ENCODE measurements around the gene GRID1.
"Not testable (repeated sequence)": the region's sequence is repeated elsewhere in the genome, so short reads cannot be mapped to it uniquely, and the experiment has no call there.

The GRID1 gene

DNA sequence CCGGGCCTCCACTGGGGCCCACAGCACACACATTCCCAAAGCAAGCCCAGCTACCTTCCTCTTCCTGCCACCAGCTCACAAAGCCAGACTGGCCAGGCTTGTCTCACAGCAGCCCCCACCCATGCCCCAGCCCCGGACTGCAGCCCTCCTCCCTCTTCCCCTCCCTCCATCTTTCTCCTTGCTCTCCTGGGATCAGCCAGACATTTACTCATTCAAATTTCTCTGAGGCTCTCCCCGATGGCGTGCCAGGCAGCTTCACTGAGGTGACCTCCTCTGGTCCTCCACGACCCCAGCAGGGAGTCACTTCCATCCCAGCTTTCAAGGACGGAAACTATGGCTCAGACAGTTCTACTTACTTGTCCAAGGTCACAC, 187.5 kb downstream of the GRID1 start:
- no peaks in the 10 kb centered on the region for H3K9me3 Mint-ChIP-seq
- no peaks in the 10 kb centered on the region for H3K36me3 Mint-ChIP-seq
- H3K27me3 Mint-ChIP-seq = peaks cover 2% of the 10 kb centered on the region
- no peaks in the 10 kb centered on the region for H3K4me1 Mint-ChIP-seq
- DNase-seq (ENCODE audit: low spot score in 2 of 2) (no peak), ATAC-seq (ENCODE audit: low read depth) (no peak)
- no peak overlapping the region for H3K4me3 Mint-ChIP-seq
- H3K27ac Mint-ChIP-seq = no peak overlapping the region

DNA sequence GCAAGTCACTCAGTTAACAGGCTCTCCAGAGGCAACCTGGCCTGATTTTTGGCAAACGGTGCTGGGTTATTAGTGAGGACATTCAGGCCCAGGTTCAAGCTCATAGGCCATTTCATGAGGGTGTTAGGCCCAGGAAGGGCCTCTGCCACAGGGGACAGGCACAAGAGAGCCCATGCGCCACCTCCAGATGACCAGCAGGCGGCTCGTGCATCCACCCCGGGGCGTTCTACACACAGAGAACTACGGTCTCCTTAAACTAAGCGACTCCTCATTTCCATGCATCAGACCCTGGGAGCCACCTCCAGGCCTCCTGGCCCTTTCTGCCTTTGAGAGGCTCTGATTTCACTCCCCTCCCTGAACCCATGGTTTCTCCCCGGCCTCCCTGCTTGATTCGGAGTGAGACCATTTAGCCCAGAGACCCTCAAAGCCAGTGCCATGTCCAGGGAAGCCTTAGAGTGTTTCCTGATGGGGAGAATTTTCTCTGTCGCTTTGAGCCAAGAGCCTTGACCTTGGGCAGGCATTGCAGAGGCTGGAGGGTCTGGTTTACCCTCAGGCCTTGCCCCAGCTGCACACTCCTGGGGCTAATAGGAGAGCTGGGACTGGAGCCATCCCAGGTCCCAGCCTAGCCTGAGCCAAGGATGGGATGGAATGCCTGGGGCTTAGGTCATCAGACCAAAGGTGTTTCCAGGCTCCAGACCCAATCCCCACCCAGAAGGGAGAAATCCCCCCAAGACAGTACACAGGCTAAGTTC, 188.0 kb downstream of the GRID1 start:
- no peak for DNase-seq (ENCODE audit: low spot score in 2 of 2)
- H3K27ac Mint-ChIP-seq = no peak overlapping the region
- H3K36me3 Mint-ChIP-seq = no peaks in the 10 kb centered on the region
- no peak overlapping the region for H3K4me3 Mint-ChIP-seq
- H3K4me1 Mint-ChIP-seq = no peaks in the 10 kb centered on the region
- H3K27me3 Mint-ChIP-seq = peaks cover 2% of the 10 kb centered on the region
- no peaks in the 10 kb centered on the region for H3K9me3 Mint-ChIP-seq
- ATAC-seq (ENCODE audit: low read depth) = no peak

DNA sequence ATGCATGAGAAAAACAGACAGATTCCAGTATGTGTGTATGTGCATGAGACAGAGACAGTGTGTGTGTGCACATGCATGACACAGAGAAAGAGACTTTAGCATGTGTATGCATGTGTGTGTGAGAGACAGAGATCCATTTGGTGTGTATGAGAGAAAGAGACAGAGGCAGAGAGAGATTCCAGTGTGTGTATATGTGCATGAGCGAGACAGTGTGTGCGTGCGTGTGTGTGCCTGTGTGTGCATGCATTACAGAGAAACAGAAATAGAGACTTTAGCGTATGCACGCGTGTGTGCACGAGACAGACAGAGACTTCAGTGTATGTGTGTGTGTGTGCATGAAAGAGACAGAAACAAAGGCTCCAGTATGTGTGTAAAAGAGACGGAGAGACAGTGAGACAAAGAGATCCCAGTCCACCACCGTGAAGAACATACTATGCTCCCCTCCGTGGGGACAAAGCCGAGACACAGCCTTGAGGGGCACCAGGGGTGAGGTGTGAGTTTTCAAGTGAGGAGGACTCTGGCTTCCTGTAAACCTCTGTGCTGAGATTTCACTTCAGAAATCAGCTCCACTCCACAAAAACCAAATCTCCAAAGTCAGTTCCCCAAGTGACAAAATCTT, 188.9 kb downstream of the GRID1 start:
- Mint-ChIP-seq H3K36me3 (no peaks in the 10 kb centered on the region), H3K4me3 (no peak overlapping the region), H3K27ac (no peak overlapping the region), H3K9me3 (no peaks in the 10 kb centered on the region), H3K27me3 (peaks cover 2% of the 10 kb centered on the region), H3K4me1 (no peaks in the 10 kb centered on the region)
- no peak for ATAC-seq (ENCODE audit: low read depth)
- no peak for DNase-seq (ENCODE audit: low spot score in 2 of 2)

DNA sequence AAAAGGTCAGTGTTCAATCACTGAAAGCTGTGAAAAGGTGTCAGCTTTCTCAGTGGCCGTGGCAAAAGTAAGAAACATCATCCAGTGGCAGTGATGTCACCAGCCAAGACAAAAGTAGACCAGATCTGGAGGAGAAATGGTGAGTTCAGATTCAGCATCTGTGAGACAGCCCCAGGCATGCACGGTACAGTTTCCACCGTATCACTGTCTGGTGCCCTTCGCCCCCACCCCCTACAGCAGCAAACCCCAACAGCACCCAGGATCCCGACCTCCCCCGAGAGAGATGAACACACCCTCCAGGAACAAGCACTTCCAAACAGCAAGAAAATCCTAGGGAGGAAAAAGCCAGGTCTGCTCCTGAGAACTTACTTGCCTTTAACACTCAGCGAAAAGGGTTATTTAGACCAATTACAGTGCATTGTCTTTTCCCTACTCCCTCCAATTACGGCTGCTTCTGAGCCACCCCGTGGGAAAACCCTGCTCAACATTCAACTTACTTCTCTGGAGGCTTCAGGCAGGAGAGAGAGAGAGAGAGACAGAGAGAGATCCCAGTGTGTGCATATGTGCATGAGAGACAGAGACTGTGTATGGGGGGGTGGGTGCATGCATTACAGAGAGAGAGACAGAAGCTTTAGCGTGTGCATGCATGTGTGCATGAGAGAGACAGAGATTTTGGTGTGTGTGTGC, 189.6 kb downstream of the GRID1 start:
- Mint-ChIP-seq H3K27ac (no peak overlapping the region), H3K27me3 (peaks cover 2% of the 10 kb centered on the region), H3K9me3 (no peaks in the 10 kb centered on the region), H3K4me3 (no peak overlapping the region), H3K4me1 (no peaks in the 10 kb centered on the region), H3K36me3 (no peaks in the 10 kb centered on the region)
- DNase-seq (ENCODE audit: low spot score in 2 of 2) (no peak), ATAC-seq (ENCODE audit: low read depth) (no peak)

DNA sequence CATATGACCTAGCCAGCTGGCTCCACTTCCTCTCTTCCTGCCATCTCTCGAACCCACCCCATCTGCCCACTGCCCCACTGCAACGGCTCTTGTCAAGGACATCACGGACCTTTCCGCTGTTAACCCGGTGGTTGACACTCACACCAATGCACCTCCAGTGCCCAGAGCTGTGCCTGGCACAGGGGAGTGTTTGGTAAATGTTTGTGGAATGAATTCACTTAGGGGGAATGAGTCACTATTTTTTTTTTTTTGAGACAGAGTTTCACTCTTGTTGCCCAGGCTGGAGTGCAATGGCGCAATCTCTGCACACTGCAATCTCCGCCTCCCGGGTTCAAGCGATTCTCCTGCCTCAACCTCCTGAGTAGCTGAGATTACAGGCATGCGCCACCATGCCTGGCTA, 191.1 kb downstream of the GRID1 start:
- ATAC-seq (ENCODE audit: low read depth); H3K27ac Mint-ChIP-seq; H3K36me3 Mint-ChIP-seq; H3K4me3 Mint-ChIP-seq; H3K9me3 Mint-ChIP-seq; H3K27me3 Mint-ChIP-seq; DNase-seq (ENCODE audit: low spot score in 2 of 2); H3K4me1 Mint-ChIP-seq: not testable (repeated sequence)

DNA sequence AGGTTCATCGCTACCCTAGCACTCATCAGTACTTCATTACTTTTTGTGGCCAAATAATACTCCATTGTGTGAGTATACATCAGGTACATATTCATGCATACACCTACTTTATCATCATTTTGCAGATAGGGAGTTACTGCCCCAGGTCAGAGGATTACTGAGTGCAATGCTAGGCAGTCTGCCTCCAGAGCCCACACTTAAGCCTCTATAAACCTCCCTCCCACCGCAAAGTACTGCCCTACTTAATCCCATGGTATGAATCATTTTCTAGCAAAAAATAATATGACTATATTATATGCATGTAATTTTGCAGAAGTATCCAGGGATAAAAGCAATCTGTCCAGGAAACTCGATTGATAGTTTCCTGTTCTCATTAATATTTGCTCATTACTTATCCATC, 194.3 kb downstream of the GRID1 start:
- Mint-ChIP-seq H3K27me3 (no peaks in the 10 kb centered on the region), H3K9me3 (no peaks in the 10 kb centered on the region), H3K4me1 (peaks cover 10% of the 10 kb centered on the region), H3K27ac (no peak overlapping the region), H3K36me3 (no peaks in the 10 kb centered on the region), H3K4me3 (no peak overlapping the region)
- ATAC-seq (ENCODE audit: low read depth) (no peak), DNase-seq (ENCODE audit: low spot score in 2 of 2) (no peak)

DNA sequence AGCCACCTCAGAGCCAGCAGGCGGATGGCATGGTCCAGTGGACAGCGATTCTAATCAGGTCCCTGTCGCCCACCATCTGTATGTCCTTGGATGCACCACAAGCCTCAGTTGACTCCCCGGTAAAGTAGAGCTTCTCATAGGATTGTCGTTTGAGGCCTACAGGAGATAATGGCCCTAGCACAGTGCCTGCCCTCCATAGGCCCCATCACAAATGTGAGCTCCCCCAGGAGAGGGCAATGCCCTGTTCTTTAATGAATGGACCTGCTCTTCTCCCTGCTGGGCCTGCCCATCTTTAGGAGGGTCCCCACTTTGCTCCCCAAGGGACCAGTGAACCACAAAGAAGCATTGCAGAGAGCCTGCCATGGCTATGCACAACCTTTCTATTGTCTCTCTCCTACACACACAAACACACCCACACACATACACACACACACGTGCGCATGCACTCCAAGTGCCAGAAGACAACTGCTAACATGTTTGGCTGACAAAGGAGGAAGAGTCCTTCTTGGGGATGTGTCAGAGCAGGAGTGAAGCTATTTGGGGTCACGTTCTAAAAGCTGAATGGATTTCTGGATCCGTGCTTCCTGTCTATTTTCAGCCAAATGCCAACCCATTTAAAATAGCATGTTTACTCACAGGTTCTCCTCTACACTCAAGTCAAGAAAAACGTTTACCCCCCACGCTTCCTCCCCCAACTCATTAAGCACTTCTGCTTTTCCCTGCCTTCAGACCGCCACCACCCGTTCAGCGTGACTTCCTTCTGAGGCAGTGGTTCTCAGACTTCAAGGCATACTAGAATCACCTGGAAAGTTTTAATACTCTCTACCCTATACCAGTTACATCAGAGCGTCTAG, 196.1 kb downstream of the GRID1 start:
- DNase-seq (ENCODE audit: low spot score in 2 of 2) (no peak), ATAC-seq (ENCODE audit: low read depth) (peak; percentile 46)
- H3K27ac Mint-ChIP-seq = no peak overlapping the region
- no peaks in the 10 kb centered on the region for H3K36me3 Mint-ChIP-seq
- H3K9me3 Mint-ChIP-seq = no peaks in the 10 kb centered on the region
- H3K4me3 Mint-ChIP-seq = no peak overlapping the region
- no peaks in the 10 kb centered on the region for H3K27me3 Mint-ChIP-seq
- peaks cover 10% of the 10 kb centered on the region for H3K4me1 Mint-ChIP-seq

DNA sequence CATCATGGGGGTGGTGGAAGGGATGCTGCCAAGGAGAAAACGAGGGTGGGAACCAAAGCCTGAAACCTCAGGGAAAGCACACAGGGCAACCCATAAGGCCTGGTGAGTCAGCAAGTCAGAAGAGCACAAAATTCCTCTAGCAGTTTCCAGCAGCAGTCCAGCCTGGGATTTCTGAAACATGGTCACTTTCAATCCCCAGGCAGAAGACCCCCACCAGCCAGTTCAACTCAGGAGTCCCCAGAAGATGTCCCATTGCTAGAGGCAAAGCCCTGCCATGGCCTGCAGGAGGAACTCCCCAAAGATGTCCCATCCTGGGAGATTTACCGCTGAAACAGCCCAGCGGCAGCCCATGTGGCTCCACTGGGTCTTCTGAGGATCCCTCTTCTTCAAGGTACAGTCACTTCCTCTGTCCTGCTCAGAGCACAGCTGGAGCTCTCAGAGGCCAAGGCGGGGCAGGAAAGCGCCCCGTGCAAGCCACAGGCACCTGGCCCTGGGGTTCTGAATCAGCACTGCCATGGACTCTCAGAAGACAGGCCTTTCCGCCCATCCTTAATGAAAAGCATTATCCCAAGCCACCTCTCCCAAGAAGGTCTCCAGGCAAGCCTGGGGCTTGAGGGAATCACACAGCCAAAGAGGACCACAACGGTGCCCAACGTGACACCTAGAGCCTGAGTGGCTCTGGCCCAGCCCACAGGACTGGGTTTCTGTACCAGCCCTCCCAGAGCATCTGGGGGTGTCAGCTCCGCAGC, 196.9 kb downstream of the GRID1 start:
- H3K9me3 Mint-ChIP-seq = no peaks in the 10 kb centered on the region
- no peak overlapping the region for H3K4me3 Mint-ChIP-seq
- ATAC-seq (ENCODE audit: low read depth) (no peak), DNase-seq (ENCODE audit: low spot score in 2 of 2) (no peak)
- peaks cover 10% of the 10 kb centered on the region for H3K4me1 Mint-ChIP-seq
- no peaks in the 10 kb centered on the region for H3K36me3 Mint-ChIP-seq
- H3K27me3 Mint-ChIP-seq = no peaks in the 10 kb centered on the region
- no peak overlapping the region for H3K27ac Mint-ChIP-seq

DNA sequence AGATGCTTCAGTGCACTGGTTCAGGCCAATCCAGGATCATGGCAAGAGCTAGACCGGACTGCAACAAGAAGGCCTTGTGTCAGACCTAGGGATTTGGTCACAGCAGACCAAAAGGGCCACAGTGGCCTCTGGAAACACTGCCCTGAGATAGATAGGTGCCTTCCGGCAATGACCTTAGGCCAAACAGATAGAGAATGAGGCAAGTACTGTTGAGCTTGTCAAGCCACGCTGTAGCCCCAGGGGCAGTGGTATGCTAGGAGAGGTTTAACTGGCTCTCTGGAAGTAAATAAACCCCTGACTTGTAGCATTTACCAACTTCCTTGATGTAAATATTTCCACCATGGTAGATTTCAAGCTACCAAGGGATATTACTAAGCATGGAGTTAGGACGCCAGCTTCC, 197.5 kb downstream of the GRID1 start:
- ATAC-seq (ENCODE audit: low read depth) (no peak), DNase-seq (ENCODE audit: low spot score in 2 of 2) (no peak)
- no peaks in the 10 kb centered on the region for H3K36me3 Mint-ChIP-seq
- no peak overlapping the region for H3K4me3 Mint-ChIP-seq
- no peaks in the 10 kb centered on the region for H3K27me3 Mint-ChIP-seq
- H3K27ac Mint-ChIP-seq = no peak overlapping the region
- no peaks in the 10 kb centered on the region for H3K9me3 Mint-ChIP-seq
- H3K4me1 Mint-ChIP-seq = peaks cover 10% of the 10 kb centered on the region

DNA sequence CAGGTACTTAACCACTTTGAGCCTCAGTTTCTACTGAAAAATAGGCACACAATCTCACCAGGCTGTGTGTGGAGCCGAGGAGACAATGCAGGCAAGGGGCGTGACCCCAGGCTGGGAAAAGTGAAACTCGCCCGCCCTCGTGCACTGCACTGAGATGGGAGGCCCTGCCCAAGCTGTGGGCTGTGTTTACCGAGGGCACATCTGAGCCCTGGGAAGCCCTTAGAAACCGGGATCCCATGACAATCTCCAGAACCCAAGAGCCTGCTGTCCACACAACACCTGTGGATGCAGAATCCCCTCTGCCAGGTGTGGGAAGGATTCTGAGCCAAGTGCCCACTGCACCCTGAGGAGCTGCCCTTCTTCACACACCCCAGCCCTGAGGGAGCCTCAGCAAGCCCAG, 198.3 kb downstream of the GRID1 start:
- ATAC-seq (ENCODE audit: low read depth) (no peak), DNase-seq (ENCODE audit: low spot score in 2 of 2) (no peak)
- H3K27me3 Mint-ChIP-seq = no peaks in the 10 kb centered on the region
- H3K9me3 Mint-ChIP-seq = no peaks in the 10 kb centered on the region
- H3K4me3 Mint-ChIP-seq = no peak overlapping the region
- H3K4me1 Mint-ChIP-seq = peaks cover 10% of the 10 kb centered on the region
- H3K27ac Mint-ChIP-seq = no peak overlapping the region
- no peaks in the 10 kb centered on the region for H3K36me3 Mint-ChIP-seq

DNA sequence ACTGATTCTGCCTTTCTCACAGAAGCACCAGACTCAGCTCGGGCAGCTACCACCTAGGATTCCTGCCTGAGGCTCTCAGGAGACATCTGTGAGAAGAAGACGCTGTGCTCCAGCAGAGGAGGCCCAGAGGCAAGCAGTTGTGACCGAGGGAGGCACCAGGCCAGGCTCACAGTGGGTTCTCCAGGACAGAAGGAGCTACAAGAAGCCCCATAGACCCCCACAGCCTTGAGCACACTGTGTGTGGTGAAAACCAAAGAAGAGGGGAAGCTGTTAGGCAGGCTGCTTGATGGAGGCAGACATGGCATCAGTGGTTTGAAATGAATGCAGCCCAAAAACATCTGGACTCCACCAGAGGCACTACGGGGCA, 198.8 kb downstream of the GRID1 start:
- no peak overlapping the region for H3K4me3 Mint-ChIP-seq
- no peak for DNase-seq (ENCODE audit: low spot score in 2 of 2)
- ATAC-seq (ENCODE audit: low read depth) = no peak
- peaks cover 10% of the 10 kb centered on the region for H3K4me1 Mint-ChIP-seq
- no peak overlapping the region for H3K27ac Mint-ChIP-seq
- no peaks in the 10 kb centered on the region for H3K36me3 Mint-ChIP-seq
- H3K9me3 Mint-ChIP-seq = no peaks in the 10 kb centered on the region
- H3K27me3 Mint-ChIP-seq = no peaks in the 10 kb centered on the region

DNA sequence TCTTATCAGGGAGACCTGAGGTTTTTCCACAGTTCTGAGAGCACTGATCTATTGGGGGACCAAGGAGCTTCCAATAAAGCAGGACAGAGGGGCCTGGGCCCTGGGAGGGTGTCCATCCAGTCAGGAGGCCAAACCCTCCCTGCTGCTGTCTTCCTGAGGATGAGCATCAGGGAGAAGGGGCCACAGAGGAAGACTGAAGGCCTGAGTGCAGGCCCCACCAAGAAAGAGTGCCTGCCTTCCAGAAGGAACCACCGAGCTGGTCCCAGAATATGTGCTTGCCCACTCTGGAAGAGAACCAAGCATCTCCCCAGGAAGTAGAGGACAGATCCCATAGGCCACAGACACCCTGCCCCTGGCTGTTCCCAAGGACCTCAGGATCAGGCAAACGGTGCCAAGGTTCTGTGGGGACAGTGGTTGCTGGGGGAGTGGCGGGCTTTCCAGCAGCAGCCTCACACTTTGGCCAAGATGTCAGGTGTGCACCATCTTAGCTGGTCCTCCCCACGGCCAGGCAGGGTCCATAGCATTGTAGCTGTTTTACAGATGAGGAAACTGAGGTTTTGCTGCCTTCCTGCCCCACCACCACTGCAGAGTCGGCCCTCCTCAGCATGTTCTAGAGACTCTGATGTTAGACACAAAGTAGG, 199.4 kb downstream of the GRID1 start:
- Mint-ChIP-seq H3K4me3 (no peak overlapping the region), H3K9me3 (no peaks in the 10 kb centered on the region), H3K36me3 (no peaks in the 10 kb centered on the region), H3K4me1 (peaks cover 10% of the 10 kb centered on the region), H3K27me3 (no peaks in the 10 kb centered on the region), H3K27ac (no peak overlapping the region)
- ATAC-seq (ENCODE audit: low read depth) (no peak), DNase-seq (ENCODE audit: low spot score in 2 of 2) (no peak)

DNA sequence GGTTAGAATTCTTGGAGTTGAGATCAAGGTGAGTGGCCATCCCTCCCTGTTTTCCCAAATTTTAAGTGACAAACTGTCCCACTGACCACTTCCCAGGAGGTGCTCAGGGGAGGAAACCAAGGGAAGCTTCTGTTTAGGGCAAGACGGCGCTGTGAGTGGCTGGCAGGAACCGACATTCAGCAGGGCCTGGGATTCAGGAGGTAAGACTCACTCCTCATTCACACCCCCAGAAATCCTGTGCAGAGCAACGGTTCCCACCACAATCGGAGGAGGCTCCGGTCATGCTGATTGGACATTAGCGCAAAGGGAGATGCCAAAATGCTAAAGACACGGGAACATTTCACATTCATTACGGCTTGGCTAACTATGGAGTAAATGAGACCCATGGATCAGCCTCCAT, 200.9 kb downstream of the GRID1 start:
- peaks cover 4% of the 10 kb centered on the region for H3K4me1 Mint-ChIP-seq
- DNase-seq (ENCODE audit: low spot score in 2 of 2) (no peak), ATAC-seq (ENCODE audit: low read depth) (no peak)
- no peaks in the 10 kb centered on the region for H3K9me3 Mint-ChIP-seq
- H3K36me3 Mint-ChIP-seq = no peaks in the 10 kb centered on the region
- H3K27ac Mint-ChIP-seq = no peak overlapping the region
- no peaks in the 10 kb centered on the region for H3K27me3 Mint-ChIP-seq
- no peak overlapping the region for H3K4me3 Mint-ChIP-seq
